VCaP (cell line): ENCODE measurements around the gene GUCY2D.

Experiments
- H3K27ac ChIP-seq: fragments of 450-650 bp; 2 replicates; pipeline ENCODE4 v1.5.1; 2017
- CTCF ChIP-seq: fragments of 450-650 bp; conservative IDR thresholded peaks from 2 replicates; pipeline ENCODE4 v1.5.1; 2017; ENCODE audit warnings: mild to moderate bottlenecking, moderate library complexity

Gene GUCY2D

GRCh38 chr17:8014558-8014850 is 12.1 kb downstream of the GUCY2D start:
- no peak for TF ChIP-seq CTCF
- H3K27ac ChIP-seq, result no peak overlapping the region

- peak overlapping the region; percentile 66; the same call in 1 of the 2 replicates for H3K27ac ChIP-seq
- TF ChIP-seq CTCF, result no peak
These were observed 13.0 kb downstream of the GUCY2D start for GRCh38 chr17:8015236-8015956.

GRCh38 chr17:8015957-8016631 is 13.7 kb downstream of the GUCY2D start:
- peak overlapping the region; percentile 66 for H3K27ac ChIP-seq
- TF ChIP-seq CTCF, result no peak

GRCh38 chr17:8016632-8017424 is 14.4 kb downstream of the GUCY2D start:
- peak overlapping the region; percentile 66 for H3K27ac ChIP-seq

GRCh38 chr17:8018436-8018835 is 16.0 kb downstream of the GUCY2D start:
- TF ChIP-seq CTCF, result no peak
- no peak overlapping the region for H3K27ac ChIP-seq

More at GRCh38 chr17:8016632-8017424, 14.4 kb downstream of the GUCY2D start:
- TF ChIP-seq CTCF, result peak; percentile 83

GRCh38 chr17:8019166-8019565 is 16.8 kb downstream of the GUCY2D start:
- TF ChIP-seq CTCF, result no peak
- H3K27ac ChIP-seq, result no peak overlapping the region
